Tibial nerve (tissue), 4 donors: Measurements from ENCODE around the gene TMA7. TPM values are rescaled to one million over a fixed set of nuclear protein-coding genes. Genes with fewer than 3 reads are reported as not detected.

Source experiments
- DNase-seq, 2 donors: peaks; one replicate each; pipeline ENCODE4 v3.0.0-alpha.2; 2019; ENCODE audit warnings: low spot score in 2 of 2
- H3K27ac ChIP-seq, 4 donors: fragments of 200-600 bp; sonication (generic) in 3 of 4; one replicate each; pipeline ENCODE4 v1.5.1; 2017 to 2019; ENCODE audit warnings: mild to moderate bottlenecking in 1 of 4
- H3K27me3 ChIP-seq, 2 donors: fragments of 200-600 bp; sonication (generic) in 1 of 2; one replicate each; pipeline versions ENCODE4 v1.5.1 to v1.6.0; 2017 to 2019
- H3K36me3 ChIP-seq, 3 donors: fragments of 200-600 bp; sonication (generic); one replicate each; pipeline ENCODE4 v1.5.1; 2018 to 2019
- H3K4me1 ChIP-seq, 4 donors: fragments of 200-600 bp; sonication (generic) in 3 of 4; one replicate each; pipeline ENCODE4 v1.5.1; 2017 to 2019
- H3K4me3 ChIP-seq, 4 donors: fragments of 200-600 bp; sonication (generic) in 3 of 4; one replicate each; pipeline ENCODE4 v1.5.1; 2017 to 2019; ENCODE audit warnings: mild to moderate bottlenecking in 1 of 4, moderate library complexity in 1 of 4
- H3K9me3 ChIP-seq, 4 donors: fragments of 200-600 bp; sonication (generic) in 3 of 4; one replicate each; pipeline ENCODE4 v1.5.1; 2017 to 2019
- CTCF ChIP-seq, 5 experiments: fragments of 200-600 bp in 3 of 5; fragments of 450-650 bp in 2 of 5; sonication (generic) in 3 of 5; IDR thresholded peaks; one replicate each; pipeline ENCODE4 v1.5.1; 2016 to 2019; ENCODE audit warnings: antibody characterized with exemption in 5 of 5, mild to moderate bottlenecking in 3 of 5, moderate library complexity in 2 of 5
- EP300 ChIP-seq, 2 donors: sonication (generic); formaldehyde crosslinking; IDR thresholded peaks; one replicate each; pipeline ENCODE4 v1.6.1; 2017; ENCODE audit warnings: antibody characterized with exemption in 2 of 2, mild to moderate bottlenecking in 1 of 2
- POLR2A ChIP-seq, 2 donors: fragments of 450-650 bp; IDR thresholded peaks; one replicate each; pipeline ENCODE4 v1.6.1; 2017; ENCODE audit warnings: antibody characterized with exemption in 2 of 2, mild to moderate bottlenecking in 2 of 2, moderate library complexity in 2 of 2
- WGBS, 2 donors: methylation state at CpG; one replicate each; pipeline ENCODE4 v1.1.5; 2018; 5-methylcytosine and 5-hydroxymethylcytosine counted together
- total RNA-seq, 4 donors: library from RNA; depleted of rRNA; stranded (reverse); fragments of >200 nt; gene quantifications; one replicate each; pipeline ENCODE4 v1.1.0, GENCODE V29; 2016

TMA7 gene
- total RNA-seq, 4 donors from 2014 or later = 212 to 380 (median 291) TPM

GRCh38 chr3:48405971-48406370 is 34.1 kb upstream of the TMA7 start:
- Histone ChIP-seq H3K36me3 (peaks cover 0 to 83% (median 0%) of the 10 kb centered on the region in 3 donors), H3K9me3 (no peaks in the 10 kb centered on the region), H3K4me1 (peaks cover 0 to 21% (median 10%) of the 10 kb centered on the region in 4 donors), H3K27me3 (no peaks in the 10 kb centered on the region), H3K27ac (peak overlapping the region in 1 of 4 donors; percentile 88), H3K4me3 (no peak overlapping the region)
- peak in 1 of 2 donors; percentile 5 for DNase-seq
- WGBS, 2 donors = 90% methylated on average over 1 of the region's 1 CpG; no CpG with 5 or more reads in 1 of the 2 donors
- TF ChIP-seq CTCF (IDR thresholded peaks at IDR 0.05) (no peak), POLR2A (IDR thresholded peaks at IDR 0.05) (no peak), EP300 (IDR thresholded peaks at IDR 0.05) (no peak)

GRCh38 chr3:48406443-48407431 is 33.3 kb upstream of the TMA7 start:
- Histone ChIP-seq H3K4me3 (no peak overlapping the region), H3K27ac (peak overlapping the region in 1 of 4 donors; percentile 88), H3K27me3 (no peaks in the 10 kb centered on the region), H3K36me3 (peaks cover 0 to 91% (median 6%) of the 10 kb centered on the region in 3 donors), H3K4me1 (peaks cover 0 to 14% (median 5%) of the 10 kb centered on the region in 4 donors), H3K9me3 (no peaks in the 10 kb centered on the region)
- WGBS, 2 donors = 86% methylated on average over 16 to 17 of the region's 18 CpGs
- peak; percentile 3 to 12 for DNase-seq
- TF ChIP-seq CTCF (IDR thresholded peaks at IDR 0.05) (no peak), POLR2A (IDR thresholded peaks at IDR 0.05) (no peak), EP300 (IDR thresholded peaks at IDR 0.05) (no peak)

- peak; percentile 2 to 5 for DNase-seq
- TF ChIP-seq POLR2A (IDR thresholded peaks at IDR 0.05) = no peak
- no peak for TF ChIP-seq EP300 (IDR thresholded peaks at IDR 0.05)
- no peak for TF ChIP-seq CTCF (IDR thresholded peaks at IDR 0.05)
- Histone ChIP-seq H3K36me3 (peaks cover 0 to 99% (median 10%) of the 10 kb centered on the region in 3 donors), H3K4me1 (peaks cover 0 to 5% (median under 1%) of the 10 kb centered on the region in 4 donors), H3K9me3 (no peaks in the 10 kb centered on the region), H3K27ac (no peak overlapping the region), H3K4me3 (no peak overlapping the region), H3K27me3 (no peaks in the 10 kb centered on the region)
- WGBS, 2 donors = 86% methylated on average over 8 of the region's 8 CpGs
Measured at GRCh38 chr3:48407542-48408099, 32.4 kb upstream of the TMA7 start.

GRCh38 chr3:48408823-48409281 is 31.2 kb upstream of the TMA7 start:
- no peak overlapping the region for H3K27ac ChIP-seq
- peaks cover 0 to 100% (median 11%) of the 10 kb centered on the region in 3 donors for H3K36me3 ChIP-seq
- no peaks in the 10 kb centered on the region for H3K9me3 ChIP-seq
- peak; percentile 4 to 8 for DNase-seq
- no peaks in the 10 kb centered on the region for H3K27me3 ChIP-seq
- peaks cover 0 to 4% (median 0%) of the 10 kb centered on the region in 4 donors for H3K4me1 ChIP-seq
- 86% methylated on average over 4 of the region's 4 CpGs for WGBS, 2 donors
- H3K4me3 ChIP-seq = no peak overlapping the region
- no peak for TF ChIP-seq EP300 (IDR thresholded peaks at IDR 0.05)

GRCh38 chr3:48409291-48410201 is 30.5 kb upstream of the TMA7 start:
- Histone ChIP-seq H3K27ac (no peak overlapping the region), H3K36me3 (peaks cover 2 to 100% (median 11%) of the 10 kb centered on the region in 3 donors), H3K9me3 (no peaks in the 10 kb centered on the region), H3K27me3 (no peaks in the 10 kb centered on the region), H3K4me1 (peaks cover 0 to 5% (median 0%) of the 10 kb centered on the region in 4 donors), H3K4me3 (no peak overlapping the region)
- TF ChIP-seq POLR2A (IDR thresholded peaks at IDR 0.05) (no peak), EP300 (IDR thresholded peaks at IDR 0.05) (no peak), CTCF (IDR thresholded peaks at IDR 0.05) (no peak)
- 94 to 96% methylated on average over 22 to 30 of the region's 31 CpGs for WGBS, 2 donors
- DNase-seq = peak in 1 of 2 donors; percentile 11
